ENCODE results near the gene STARD13.
A peak's percentile ranks its signal among the peaks of the same experiment; 100 is the strongest.

Gene STARD13

GRCh38 chr13:33139780-33140535, 145.6 kb downstream of the STARD13 start:
- peak; percentile 79 to 88 for DNase-seq

GRCh38 chr13:33139184-33139583, 146.4 kb downstream of the STARD13 start:
- DNase-seq: peak in 1 of 2 experiments; percentile 67

GRCh38 chr13:33138441-33138840, 147.1 kb downstream of the STARD13 start:
- DNase-seq: no peak

- DNase-seq: no peak
These were observed 147.8 kb downstream of the STARD13 start for GRCh38 chr13:33137721-33138120.

GRCh38 chr13:33135097-33135496, 150.5 kb downstream of the STARD13 start:
- no peak for DNase-seq

- DNase-seq: no peak
These were observed 151.3 kb downstream of the STARD13 start for GRCh38 chr13:33134213-33134612.

GRCh38 chr13:33132644-33133440, 152.7 kb downstream of the STARD13 start:
- DNase-seq: no peak

- no peak for DNase-seq
These were observed 155.7 kb downstream of the STARD13 start for GRCh38 chr13:33129886-33130285.

GRCh38 chr13:33129094-33129832, 156.3 kb downstream of the STARD13 start:
- DNase-seq: no peak

- DNase-seq: no peak
These were observed 157.4 kb downstream of the STARD13 start for GRCh38 chr13:33128134-33128533.

- DNase-seq: peak in 1 of 2 experiments; percentile 34
These were observed 158.5 kb downstream of the STARD13 start for GRCh38 chr13:33127009-33127551.

GRCh38 chr13:33125821-33126570, 159.6 kb downstream of the STARD13 start:
- DNase-seq: no peak

GRCh38 chr13:33123066-33123859, 162.3 kb downstream of the STARD13 start:
- DNase-seq: no peak

- DNase-seq: no peak
These were observed 165.6 kb downstream of the STARD13 start for GRCh38 chr13:33119856-33120543.

- DNase-seq: no peak
These were observed 166.4 kb downstream of the STARD13 start for GRCh38 chr13:33119022-33119781.

- no peak for DNase-seq
These were observed 169.1 kb downstream of the STARD13 start for GRCh38 chr13:33116321-33117010.

- DNase-seq: no peak
These were observed 170.3 kb downstream of the STARD13 start for GRCh38 chr13:33115274-33115673.

- no peak for DNase-seq
These were observed 171.4 kb downstream of the STARD13 start for GRCh38 chr13:33114146-33114545.

- DNase-seq: no peak
These were observed 172.8 kb downstream of the STARD13 start for GRCh38 chr13:33112766-33113165.
